OCI-LY1 (cell line): ENCODE data around the gene ERH.

Source experiments
- H2AFZ ChIP-seq: fragments of 200-600 bp; sonication (generic), shearing (Covaris generic); 2 replicates; pipeline ENCODE4 v1.6.0; 2014; ENCODE audit warnings: antibody characterized with exemption, mild to moderate bottlenecking, low read length
- H3F3A ChIP-seq: fragments of 200-600 bp; sonication (generic), shearing (Covaris generic); 2 replicates; pipeline ENCODE4 v1.6.0; 2014; ENCODE audit warnings: mild to moderate bottlenecking, antibody characterized with exemption, low read length, moderate library complexity; ENCODE audit not compliant: insufficient read depth
- H3K27ac ChIP-seq: fragments of 200-600 bp; sonication (generic); 2 replicates; pipeline ENCODE4 v1.5.1; 2014; ENCODE audit warnings: low read length, mixed run types, mild to moderate bottlenecking, low read depth; ENCODE audit not compliant: poor library complexity, severe bottlenecking
- H3K27me3 ChIP-seq: fragments of 200-600 bp; sonication (generic); 2 replicates; pipeline ENCODE4 v1.6.0; 2014; ENCODE audit warnings: antibody characterized with exemption, mild to moderate bottlenecking, low read length, moderate library complexity; ENCODE audit not compliant: insufficient read depth
- H3K36me3 ChIP-seq: fragments of 200-600 bp; sonication (generic); 2 replicates; pipeline ENCODE4 v1.6.1; 2014; ENCODE audit warnings: mild to moderate bottlenecking, antibody characterized with exemption, low read length, moderate library complexity, mixed read lengths; ENCODE audit not compliant: insufficient read depth
- H3K4me1 ChIP-seq: fragments of 200-600 bp; sonication (generic); 2 replicates; pipeline ENCODE4 v1.5.1; 2014; ENCODE audit warnings: mild to moderate bottlenecking, low read length, moderate library complexity; ENCODE audit not compliant: insufficient read depth, severe bottlenecking
- H3K4me2 ChIP-seq: fragments of 200-600 bp; sonication (generic), shearing (Covaris generic); 2 replicates; pipeline ENCODE4 v1.6.1; 2014; ENCODE audit warnings: low read length
- H3K4me3 ChIP-seq: fragments of 200-600 bp; sonication (generic); 2 replicates; pipeline ENCODE4 v1.5.1; 2014; ENCODE audit warnings: low read length, low read depth, mild to moderate bottlenecking, mixed read lengths; ENCODE audit not compliant: poor library complexity, severe bottlenecking
- H3K79me2 ChIP-seq: fragments of 200-600 bp; shearing (Covaris generic); 2 replicates; pipeline ENCODE4 v1.6.1; 2016; ENCODE audit warnings: mixed run types, low read length, mixed read lengths; ENCODE audit not compliant: insufficient read depth
- H3K9ac ChIP-seq: fragments of 200-600 bp; sonication (generic), shearing (Covaris generic); 2 replicates; pipeline ENCODE4 v1.6.1; 2014; ENCODE audit warnings: mild to moderate bottlenecking, low read length, mixed read lengths
- H3K9me2 ChIP-seq: fragments of 200-600 bp; sonication (generic), shearing (Covaris generic); 2 replicates; pipeline ENCODE4 v1.6.1; 2014; ENCODE audit warnings: low read depth, mild to moderate bottlenecking, low read length, mixed read lengths
- H3K9me3 ChIP-seq: fragments of 200-600 bp; shearing (Covaris generic); 2 replicates; pipeline ENCODE4 v1.6.1; 2014; ENCODE audit warnings: low read length, mixed read lengths
- H4K20me1 ChIP-seq: fragments of 200-600 bp; sonication (generic), shearing (Covaris generic); 2 replicates; pipeline ENCODE4 v1.6.0; 2016; ENCODE audit warnings: mild to moderate bottlenecking, low read length; ENCODE audit not compliant: insufficient read depth
- EZH2 ChIP-seq: fragments of 200-600 bp; sonication (generic), shearing (Covaris generic); IDR thresholded peaks from 2 replicates; pipeline ENCODE4 v1.8.0; 2017; ENCODE audit warnings: borderline replicate concordance, mixed run types, mild to moderate bottlenecking, antibody characterized with exemption, low read length, moderate library complexity, mixed read lengths
- TF ChIP-seq, protein P1 (sequence below): fragments of 200-600 bp; sonication (generic), shearing (Covaris generic); IDR thresholded peaks from 2 replicates; pipeline ENCODE4 v1.5.1; 2017; ENCODE audit warnings: mild to moderate bottlenecking, antibody characterized with exemption, low read length, moderate library complexity, mixed read lengths

The ERH gene

DNA sequence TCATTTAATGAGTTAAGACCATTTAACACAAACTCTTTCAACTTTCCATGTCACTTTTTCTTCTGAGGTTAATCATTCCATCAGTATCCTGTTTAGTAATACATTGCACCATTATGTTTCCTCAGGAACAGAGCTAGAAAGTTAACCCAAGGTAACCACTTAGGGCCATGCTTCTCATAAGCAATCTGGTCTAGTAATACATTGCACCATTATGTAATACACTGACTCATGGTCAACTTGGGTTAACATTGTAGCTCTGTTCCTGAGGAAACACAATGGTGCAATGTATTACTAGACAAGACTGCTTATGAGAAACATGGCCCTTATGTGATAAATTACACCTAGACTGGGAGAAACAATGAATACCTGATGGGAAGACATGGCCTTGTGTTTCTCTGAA is 21.7 kb downstream of the ERH start:
- no peaks in the 10 kb centered on the region for H3F3A ChIP-seq
- no peak overlapping the region for H3K9ac ChIP-seq
- TF ChIP-seq EZH2 = no peak
- TF ChIP-seq, protein P1, sequence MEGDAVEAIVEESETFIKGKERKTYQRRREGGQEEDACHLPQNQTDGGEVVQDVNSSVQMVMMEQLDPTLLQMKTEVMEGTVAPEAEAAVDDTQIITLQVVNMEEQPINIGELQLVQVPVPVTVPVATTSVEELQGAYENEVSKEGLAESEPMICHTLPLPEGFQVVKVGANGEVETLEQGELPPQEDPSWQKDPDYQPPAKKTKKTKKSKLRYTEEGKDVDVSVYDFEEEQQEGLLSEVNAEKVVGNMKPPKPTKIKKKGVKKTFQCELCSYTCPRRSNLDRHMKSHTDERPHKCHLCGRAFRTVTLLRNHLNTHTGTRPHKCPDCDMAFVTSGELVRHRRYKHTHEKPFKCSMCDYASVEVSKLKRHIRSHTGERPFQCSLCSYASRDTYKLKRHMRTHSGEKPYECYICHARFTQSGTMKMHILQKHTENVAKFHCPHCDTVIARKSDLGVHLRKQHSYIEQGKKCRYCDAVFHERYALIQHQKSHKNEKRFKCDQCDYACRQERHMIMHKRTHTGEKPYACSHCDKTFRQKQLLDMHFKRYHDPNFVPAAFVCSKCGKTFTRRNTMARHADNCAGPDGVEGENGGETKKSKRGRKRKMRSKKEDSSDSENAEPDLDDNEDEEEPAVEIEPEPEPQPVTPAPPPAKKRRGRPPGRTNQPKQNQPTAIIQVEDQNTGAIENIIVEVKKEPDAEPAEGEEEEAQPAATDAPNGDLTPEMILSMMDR = no peak
- H3K9me2 ChIP-seq = no peaks in the 10 kb centered on the region
- no peaks in the 10 kb centered on the region for H3K4me1 ChIP-seq
- no peaks in the 10 kb centered on the region for H3K9me3 ChIP-seq
- H3K27me3 ChIP-seq = no peaks in the 10 kb centered on the region
- no peaks in the 10 kb centered on the region for H4K20me1 ChIP-seq
- no peak overlapping the region for H3K27ac ChIP-seq
- H3K4me3 ChIP-seq = no peak overlapping the region
- no peaks in the 10 kb centered on the region for H3K79me2 ChIP-seq
- H3K4me2 ChIP-seq = no peak overlapping the region
- no peak overlapping the region for H2AFZ ChIP-seq
- peaks cover 65% of the 10 kb centered on the region for H3K36me3 ChIP-seq

DNA sequence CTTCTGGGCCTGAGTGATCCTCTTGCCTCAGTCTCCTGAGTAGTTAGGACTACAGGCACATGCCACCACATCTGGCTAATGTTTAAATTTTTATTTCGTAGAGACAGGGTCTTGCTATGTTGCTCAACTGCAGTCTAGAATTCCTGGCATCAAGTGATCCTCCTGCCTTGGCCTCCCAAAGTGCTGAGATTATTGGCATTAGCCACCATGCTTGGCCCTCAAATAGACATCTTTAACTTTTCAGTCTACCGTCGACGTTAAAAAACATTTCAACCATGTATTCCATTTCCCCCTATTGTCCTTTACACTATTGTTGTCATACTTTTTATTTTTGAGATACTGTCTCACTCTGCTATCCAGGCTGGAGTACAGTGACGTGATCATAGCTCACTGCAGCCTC is 22.4 kb downstream of the ERH start:
- Histone ChIP-seq H3K9me3 (no peaks in the 10 kb centered on the region), H3K4me2 (no peak overlapping the region), H3K79me2 (no peaks in the 10 kb centered on the region), H3F3A (no peaks in the 10 kb centered on the region), H3K9ac (no peak overlapping the region), H2AFZ (no peak overlapping the region), H3K36me3 (peaks cover 58% of the 10 kb centered on the region), H3K4me3 (no peak overlapping the region), H3K9me2 (no peaks in the 10 kb centered on the region), H4K20me1 (no peaks in the 10 kb centered on the region), H3K27me3 (no peaks in the 10 kb centered on the region), H3K4me1 (no peaks in the 10 kb centered on the region), H3K27ac (no peak overlapping the region)
- TF ChIP-seq, protein P1 = no peak

DNA sequence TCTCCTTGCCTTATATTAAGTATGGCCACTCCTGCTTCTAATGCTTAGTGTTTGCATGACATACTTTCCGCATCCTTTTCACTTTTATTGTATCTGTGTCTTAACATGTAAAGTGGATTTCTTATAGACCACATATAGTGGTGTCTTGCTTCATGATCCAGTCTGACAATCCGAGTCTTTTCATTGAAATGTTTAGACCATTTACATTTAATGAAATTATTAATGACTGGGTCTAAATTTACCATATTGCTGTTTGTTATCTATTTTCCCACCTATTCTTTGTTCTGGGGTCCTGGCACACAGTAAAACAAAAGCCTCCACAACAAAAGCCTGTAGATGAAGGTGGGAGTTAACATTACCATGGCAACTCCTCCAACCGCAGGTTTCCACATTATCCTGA is 22.9 kb downstream of the ERH start:
- no peak overlapping the region for H3K4me2 ChIP-seq
- H3K9me3 ChIP-seq = no peaks in the 10 kb centered on the region
- H3K9me2 ChIP-seq = no peaks in the 10 kb centered on the region
- no peak overlapping the region for H2AFZ ChIP-seq
- H4K20me1 ChIP-seq = no peaks in the 10 kb centered on the region
- peaks cover 53% of the 10 kb centered on the region for H3K36me3 ChIP-seq
- no peaks in the 10 kb centered on the region for H3K79me2 ChIP-seq
- TF ChIP-seq, protein P1 = no peak
- TF ChIP-seq EZH2 = no peak
- no peak overlapping the region for H3K27ac ChIP-seq
- H3K9ac ChIP-seq = no peak overlapping the region
- no peaks in the 10 kb centered on the region for H3F3A ChIP-seq
- no peak overlapping the region for H3K4me3 ChIP-seq
- H3K27me3 ChIP-seq = no peaks in the 10 kb centered on the region
- no peaks in the 10 kb centered on the region for H3K4me1 ChIP-seq
